DMS114 treated with DMSO at 0.1 percent for 48 hours (cell line): Measurements from ENCODE around the gene LEP.
"Not testable (repeated sequence)": the region's sequence is repeated elsewhere in the genome, so short reads cannot be mapped to it uniquely, and the experiment has no call there.

Experiments used
- DNase-seq: peaks from one replicate; lab custom pipeline; 2025; ENCODE audit not compliant: unreplicated experiment; lab: John Stamatoyannopoulos, UW

LEP gene

DNA sequence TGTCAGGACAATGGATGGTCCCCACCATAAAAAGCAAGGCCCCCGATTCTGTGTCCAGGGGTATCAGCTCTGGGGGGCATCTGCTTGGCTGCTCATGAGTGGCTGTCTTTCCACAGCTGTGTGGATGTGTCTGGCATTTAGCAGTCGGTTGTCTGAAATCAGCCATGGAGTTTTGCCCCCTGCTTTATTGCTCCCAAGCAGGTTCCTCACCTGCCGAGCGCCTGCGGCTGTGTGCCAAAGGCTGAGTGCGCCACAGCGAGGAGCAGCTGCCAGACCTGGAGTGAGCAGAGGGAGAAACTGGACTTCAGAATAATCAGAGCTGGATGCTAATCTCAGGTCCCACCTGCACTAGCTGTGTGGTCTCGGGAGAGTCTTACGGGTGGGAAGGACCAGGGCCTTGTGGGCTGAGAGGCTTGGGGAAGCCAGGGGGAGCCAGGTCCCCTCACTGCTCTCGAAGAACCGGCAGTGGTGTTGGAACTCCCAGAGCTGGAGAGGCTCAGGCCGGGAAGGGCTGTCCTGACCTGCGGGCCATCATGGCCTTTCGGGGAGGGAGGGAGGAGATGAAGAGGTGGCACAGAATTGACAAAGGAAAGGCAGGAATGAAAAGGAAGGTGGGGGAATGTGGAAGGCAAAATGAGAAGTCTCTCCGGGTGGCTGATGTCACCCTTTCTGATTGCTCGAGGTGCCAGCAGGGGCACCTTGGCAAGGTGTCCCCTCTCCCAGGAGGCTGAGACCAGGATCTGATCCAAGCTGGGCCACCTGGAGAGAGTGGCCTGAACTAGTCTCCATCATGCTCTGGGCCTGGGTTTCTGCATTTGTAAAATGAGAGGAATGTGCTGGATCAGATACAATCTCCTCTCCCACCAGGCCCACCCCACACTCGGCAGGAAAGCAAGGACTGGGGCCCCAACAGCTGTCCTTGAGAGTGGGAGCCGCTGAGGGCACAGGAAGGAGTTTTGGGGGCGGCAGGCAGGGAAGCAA lies 30.2 kb upstream of the LEP start:
- no peak for DNase-seq

GRCh38 chr7:128211626-128212025 lies 29.5 kb upstream of the LEP start:
- DNase-seq, result no peak

GRCh38 chr7:128214463-128214862 lies 26.6 kb upstream of the LEP start:
- DNase-seq, result no peak

GRCh38 chr7:128215281-128215680 lies 25.8 kb upstream of the LEP start:
- no peak for DNase-seq

DNA sequence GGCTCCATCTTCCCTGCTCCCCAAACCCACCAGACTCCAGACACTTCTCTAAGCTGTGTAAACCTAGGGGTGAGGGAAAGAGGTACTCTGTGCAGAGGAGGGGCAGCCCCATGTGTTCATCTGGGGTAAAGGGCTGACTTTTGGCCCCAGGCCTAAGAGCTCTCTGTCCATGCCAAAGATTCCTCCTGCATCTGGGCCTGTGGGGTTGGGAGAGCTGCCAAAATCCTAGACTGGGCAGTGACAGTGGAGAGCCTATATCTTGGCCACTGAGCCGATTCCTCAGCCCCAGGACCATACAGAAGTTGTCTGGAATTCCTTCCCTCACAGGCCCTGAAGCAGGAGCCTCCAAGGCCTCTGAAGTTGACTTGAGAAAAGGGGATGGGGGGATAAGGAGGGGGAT lies 25.3 kb upstream of the LEP start:
- no peak for DNase-seq

DNA sequence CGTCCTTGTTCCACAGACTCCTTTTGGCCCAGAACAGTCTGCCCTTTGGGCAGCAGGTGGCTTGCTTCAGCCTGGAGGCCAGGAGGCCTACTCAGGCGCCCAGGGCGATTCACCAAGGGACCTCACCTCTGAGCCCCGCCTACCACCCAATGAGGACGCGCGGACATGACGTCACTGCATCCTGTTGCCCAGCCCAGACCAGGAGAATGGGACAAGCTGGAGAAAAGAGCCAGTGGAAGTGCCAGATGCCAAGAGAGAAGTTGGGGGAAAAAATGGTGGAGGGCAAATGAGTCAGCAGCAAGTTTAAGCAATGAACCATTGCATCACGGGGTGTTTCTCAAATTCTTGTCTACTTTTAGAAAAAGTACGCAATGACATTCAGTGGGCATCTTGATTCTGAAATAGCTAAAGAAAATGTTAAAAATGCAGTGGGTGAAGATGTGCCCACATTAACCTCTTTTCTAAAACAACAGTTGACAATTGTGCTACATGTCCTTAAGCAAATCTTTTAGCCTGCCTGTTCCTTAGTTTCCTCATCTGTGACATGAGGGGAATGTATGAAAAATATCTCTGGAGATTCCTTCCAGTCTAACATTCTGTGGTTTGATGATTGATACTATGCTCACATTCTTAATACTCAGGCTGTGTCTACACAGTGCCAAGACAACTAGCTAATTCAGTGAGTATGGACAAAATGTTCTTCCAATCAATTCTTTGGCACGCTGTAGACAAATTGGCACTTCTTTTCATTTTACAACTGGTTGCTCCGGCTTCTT lies 23.9 kb upstream of the LEP start:
- DNase-seq, result no peak

GRCh38 chr7:128217967-128218652 lies 23.0 kb upstream of the LEP start:
- no peak for DNase-seq

DNA sequence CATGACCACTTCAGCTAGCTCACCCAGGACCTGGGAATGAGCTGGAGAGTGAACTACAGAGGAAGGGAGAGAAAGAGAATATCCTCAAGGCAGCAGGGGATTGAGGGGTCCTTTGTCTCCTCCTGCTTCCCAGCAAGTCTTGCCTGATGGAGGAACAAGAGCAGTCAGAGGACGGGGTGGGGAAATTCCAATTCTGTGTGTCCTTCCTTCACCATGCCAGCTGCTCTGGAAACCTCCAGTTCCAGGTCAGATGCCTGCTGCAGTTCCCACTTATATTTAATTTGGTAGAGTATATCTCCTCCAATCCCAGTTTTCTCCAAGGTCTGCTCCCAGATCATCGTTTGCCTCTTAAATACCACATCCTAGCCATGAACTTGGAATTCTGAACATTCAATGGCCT lies 21.4 kb upstream of the LEP start:
- no peak for DNase-seq

DNA sequence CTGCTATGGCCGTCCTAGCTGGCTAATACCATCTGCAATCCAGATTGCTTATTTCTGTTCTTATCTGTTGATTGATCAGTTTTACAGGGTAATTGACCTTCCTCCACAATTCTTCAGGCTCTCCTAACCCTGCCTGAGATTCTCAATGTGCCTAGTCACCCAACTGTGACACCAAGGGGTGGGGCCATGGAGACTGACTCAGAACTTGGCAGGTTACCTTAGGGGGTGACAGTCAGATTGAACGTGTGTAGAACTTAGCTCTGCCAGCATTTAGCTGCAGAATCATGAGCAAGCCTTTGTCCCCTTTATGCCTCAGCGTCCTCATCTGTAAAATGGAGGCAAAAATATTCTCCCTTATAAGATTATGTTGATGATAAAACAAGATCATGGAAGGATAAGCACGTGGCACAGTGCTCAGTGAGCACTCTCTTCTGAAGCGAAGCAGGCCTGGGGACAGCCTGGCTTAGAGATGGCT lies 19.1 kb upstream of the LEP start:
- no peak for DNase-seq

DNA sequence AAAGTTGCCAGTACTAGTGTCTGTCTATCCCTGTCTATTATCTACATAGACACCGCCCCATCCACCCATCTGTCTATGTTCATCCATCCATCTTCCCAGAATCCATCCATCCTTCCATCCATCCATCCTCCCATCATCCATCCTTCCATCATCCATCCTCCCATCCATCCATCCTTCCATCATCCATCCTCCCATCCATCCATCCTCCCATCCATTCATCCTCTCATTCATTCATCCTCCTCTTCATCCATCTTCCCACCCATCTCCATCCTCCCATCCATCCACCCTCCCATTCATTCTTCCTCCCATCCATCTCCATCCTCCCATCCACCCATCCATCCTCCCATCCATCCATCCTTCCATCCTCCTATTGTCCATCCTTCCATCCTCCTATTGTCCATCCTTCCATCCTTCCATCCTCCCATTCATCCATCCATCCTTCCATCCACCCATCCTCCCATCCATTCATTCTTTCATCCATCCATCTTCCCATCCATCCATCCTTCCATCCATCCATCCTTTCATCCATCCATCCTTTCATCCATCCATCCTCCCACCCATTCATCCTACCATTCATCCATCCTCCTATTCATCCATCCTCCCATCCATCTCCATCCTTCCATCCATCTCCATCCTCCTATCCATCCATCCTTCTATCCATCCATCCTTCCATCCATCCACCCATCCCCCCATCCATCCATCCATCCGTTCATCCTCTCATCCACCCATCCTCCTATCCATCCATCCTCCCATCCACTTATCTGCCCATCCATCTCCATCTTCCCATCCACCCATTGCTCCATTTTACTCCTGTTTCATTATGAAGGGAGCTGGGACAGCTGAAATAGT lies 14.7 kb upstream of the LEP start:
- DNase-seq, result no peak

- no peak for DNase-seq
Measured at GRCh38 chr7:128227271-128227670, 13.8 kb upstream of the LEP start.

DNA sequence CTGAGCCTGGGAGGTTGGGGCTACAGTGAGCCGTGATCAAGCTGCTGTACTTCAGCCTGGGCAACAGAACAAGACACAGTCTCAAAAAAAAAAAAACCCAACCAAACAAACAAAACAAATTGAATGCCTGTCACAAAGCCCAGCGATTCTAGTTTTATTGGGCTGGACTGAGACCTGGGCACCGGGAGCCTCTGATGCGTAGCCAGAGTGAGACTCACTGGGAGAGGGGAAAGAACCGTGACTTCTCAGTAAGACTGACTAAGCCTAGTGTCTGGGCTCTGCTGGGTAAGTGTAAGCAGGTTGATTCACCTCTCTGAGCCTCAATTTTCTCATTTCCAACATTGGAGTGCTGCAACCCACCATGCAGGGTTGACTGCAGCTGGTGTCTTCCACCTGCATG lies 10.1 kb upstream of the LEP start:
- no peak for DNase-seq

- no peak for DNase-seq
Measured at GRCh38 chr7:128231677-128232076, 9.4 kb upstream of the LEP start.

GRCh38 chr7:128233471-128233870 lies 7.6 kb upstream of the LEP start:
- DNase-seq, result no peak

DNA sequence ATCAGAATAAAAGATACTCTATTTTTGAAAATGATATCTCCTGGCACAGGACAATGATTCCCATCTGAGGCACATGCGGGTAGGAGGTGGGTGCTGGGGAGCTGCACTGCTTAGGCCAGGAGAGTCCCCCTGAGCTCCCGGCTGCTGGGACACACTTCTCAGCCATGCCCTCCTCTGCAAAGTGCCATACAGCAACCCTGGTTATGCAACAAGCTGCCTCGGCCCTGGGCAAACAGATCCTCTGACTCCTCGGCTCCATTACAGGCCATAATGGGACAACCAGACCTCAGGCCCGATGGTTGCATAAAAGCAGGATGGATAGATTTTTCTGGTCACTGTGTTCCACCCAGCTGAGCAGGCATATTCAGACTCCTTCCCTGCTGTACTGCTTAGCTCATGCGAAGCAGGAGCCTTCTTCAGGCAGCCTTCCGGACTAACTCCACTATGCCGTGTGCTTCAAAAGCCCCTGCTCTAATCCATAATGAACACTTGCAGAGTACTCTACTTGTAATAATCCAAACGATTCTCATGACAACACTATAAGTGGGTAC lies 6.5 kb upstream of the LEP start:
- DNase-seq, result no peak

DNA sequence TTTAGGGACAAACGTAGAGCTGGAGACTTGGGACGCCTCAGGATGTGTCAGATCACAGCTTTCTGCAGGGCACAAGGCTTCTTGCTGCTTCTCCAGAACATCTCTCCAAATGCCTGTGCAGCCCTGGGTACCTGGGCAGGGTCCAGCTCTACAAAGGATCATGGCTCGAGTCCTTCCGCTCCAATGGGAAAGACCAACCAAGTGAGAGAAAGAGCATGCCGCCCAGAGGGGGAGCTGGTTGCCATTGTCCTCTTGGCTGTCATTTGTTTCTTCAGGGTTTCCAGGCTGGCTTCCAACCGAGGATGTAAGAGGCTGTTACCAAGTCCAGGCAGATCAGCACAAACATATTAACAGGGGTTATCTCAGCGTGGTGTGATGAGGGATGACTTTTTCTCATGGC lies 5.6 kb upstream of the LEP start:
- no peak for DNase-seq

GRCh38 chr7:128236924-128237586 lies 4.0 kb upstream of the LEP start:
- no peak for DNase-seq

GRCh38 chr7:128239146-128239545 lies 1.9 kb upstream of the LEP start:
- DNase-seq, result not testable (repeated sequence)

DNA sequence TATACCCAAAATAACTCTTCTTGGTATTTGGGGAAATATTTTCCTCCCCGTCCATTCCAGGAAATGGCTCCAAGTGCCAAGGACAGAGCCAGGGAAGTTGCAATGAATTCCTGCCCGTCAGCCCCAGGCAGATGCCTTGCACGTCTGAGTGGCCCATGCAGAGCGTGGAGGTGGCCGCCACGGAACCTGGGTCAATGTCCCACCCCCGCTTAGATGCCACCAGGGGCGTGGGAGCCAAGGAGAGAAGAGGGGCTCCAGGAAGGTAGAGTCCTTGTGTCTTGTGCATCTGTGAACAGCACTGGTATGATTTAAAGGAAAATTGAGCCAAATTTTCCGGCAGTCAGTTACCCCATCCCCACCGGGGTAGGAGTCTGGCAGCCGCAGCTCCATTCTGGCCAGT lies 1.6 kb downstream of the LEP start:
- no peak for DNase-seq

GRCh38 chr7:128243273-128243672 lies 2.2 kb downstream of the LEP start:
- no peak for DNase-seq
